H1 (cell line): ENCODE data around the gene AOPEP. TPM values are rescaled to one million over a fixed set of nuclear protein-coding genes. Genes with fewer than 3 reads are reported as not detected.

Experiments used
- CTCF ChIA-PET: fragments of 300-600 bp; sonication (Branson Sonifier 250); formaldehyde crosslinking; loops from one replicate; lab custom pipeline; 2021; ENCODE audit not compliant: partially characterized antibody; lab: Charles Lee
- POLR2A ChIA-PET: fragments of 300-600 bp; sonication (Branson Sonifier 250); formaldehyde crosslinking; loops from one replicate; lab custom pipeline; 2021; ENCODE audit warnings: inconsistent platforms; ENCODE audit not compliant: partially characterized antibody; lab: Charles Lee
- DNase-seq, 2 experiments: peaks; one replicate each; pipeline versions ENCODE4 v3.0.0 to v3.0.0-alpha.2; 2010 to 2022; ENCODE audit warnings: low spot score in 2 of 2, low read depth in 1 of 2, mixed read lengths in 1 of 2
- FAIRE-seq: peaks from 2 replicates; lab custom pipeline; 2011; peaks lifted over from hg19 to GRCh38; lab: Jason Lieb, UNC
- H2AFZ ChIP-seq: 2 replicates; pipeline ENCODE4 v1.8.1; 2012; ENCODE audit warnings: low read length, inconsistent platforms
- H2AK5ac ChIP-seq: 2 replicates; pipeline ENCODE4 v1.6.1; 2013; ENCODE audit warnings: low read depth, low read length
- H2BK120ac ChIP-seq: replicated peaks from 2 replicates; pipeline ENCODE3; 2013; ENCODE audit warnings: low read depth, low read length, inconsistent platforms
- H2BK12ac ChIP-seq: 2 replicates; pipeline ENCODE4 v1.6.1; 2013; ENCODE audit warnings: low read depth, low read length
- H2BK15ac ChIP-seq: 2 replicates; pipeline ENCODE4 v1.6.1; 2013; ENCODE audit warnings: low read length
- H2BK20ac ChIP-seq: 2 replicates; pipeline ENCODE4 v1.6.1; 2013; ENCODE audit warnings: low read length
- H2BK5ac ChIP-seq: 2 replicates; pipeline ENCODE4 v1.6.1; 2013; ENCODE audit warnings: low read depth, low read length
- H3K14ac ChIP-seq: 2 replicates; pipeline ENCODE4 v1.6.1; 2013; ENCODE audit warnings: inconsistent platforms; ENCODE audit not compliant: insufficient read length
- H3K18ac ChIP-seq: 2 replicates; pipeline ENCODE4 v1.6.1; 2013; ENCODE audit warnings: low read length; ENCODE audit errors: extremely low read depth
- H3K23ac ChIP-seq: 2 replicates; pipeline ENCODE4 v1.6.1; 2013; ENCODE audit warnings: inconsistent platforms; ENCODE audit not compliant: insufficient read length
- H3K23me2 ChIP-seq: 2 replicates; pipeline ENCODE4 v1.6.1; 2013; ENCODE audit warnings: low read depth, low read length
- H3K27ac ChIP-seq: 2 replicates; pipeline ENCODE4 v1.6.1; 2011; ENCODE audit warnings: low read depth, low read length, inconsistent platforms
- H3K27me3 ChIP-seq, 4 experiments: replicated peaks in 1 of 4; 1 replicate in 1 of 4; 2 replicates in 3 of 4; pipeline versions ENCODE4 v1.6.1 to v1.8.1; 2011 to 2013; ENCODE audit warnings: low read length in 3 of 4, mild to moderate bottlenecking in 3 of 4, inconsistent platforms in 2 of 4, mixed read lengths in 2 of 4, moderate library complexity in 1 of 4; ENCODE audit not compliant: control insufficient read depth in 3 of 4, insufficient read depth in 3 of 4; ENCODE audit errors: extremely low read depth in 1 of 4
- H3K36me3 ChIP-seq, 4 experiments: 2 replicates each; pipeline versions ENCODE4 v1.6.1 to v1.8.1; 2011 to 2013; ENCODE audit warnings: mild to moderate bottlenecking in 4 of 4, low read length in 3 of 4, moderate library complexity in 2 of 4, control low read depth in 1 of 4, inconsistent platforms in 1 of 4; ENCODE audit not compliant: insufficient read depth in 4 of 4, control insufficient read depth in 2 of 4
- H3K4ac ChIP-seq: replicated peaks from 2 replicates; pipeline ENCODE3; 2013; ENCODE audit warnings: low read length, low read depth, mixed read lengths, inconsistent platforms; ENCODE audit not compliant: insufficient read length
- H3K4me1 ChIP-seq, 4 experiments: replicated peaks in 1 of 4; 1 replicate in 1 of 4; 2 replicates in 3 of 4; pipeline versions ENCODE4 v1.6.1 to v1.8.1; 2011 to 2013; ENCODE audit warnings: low read length in 3 of 4, inconsistent platforms in 2 of 4, mixed read lengths in 1 of 4; ENCODE audit not compliant: insufficient read depth in 4 of 4, control insufficient read depth in 3 of 4
- H3K4me2 ChIP-seq, 2 experiments: 2 replicates each; pipeline versions ENCODE4 v1.6.1 to v1.8.1; 2011 to 2013; ENCODE audit warnings: low read depth in 2 of 2, low read length in 2 of 2, control low read depth in 1 of 2, inconsistent platforms in 1 of 2, mild to moderate bottlenecking in 1 of 2; ENCODE audit not compliant: insufficient read depth in 1 of 2
- H3K4me3 ChIP-seq, 4 experiments: fragments of 200-600, 300-600 bp in 1 of 4; sonication (generic), shearing (Covaris generic), sonication (Bioruptor Twin) in 1 of 4; 2 replicates each; pipeline versions ENCODE4 v1.5.1 to v1.8.1; 2011 to 2016; ENCODE audit warnings: low read length in 4 of 4, low read depth in 3 of 4, control low read depth in 2 of 4, inconsistent platforms in 2 of 4, mild to moderate bottlenecking in 2 of 4, mixed read lengths in 1 of 4, moderate library complexity in 1 of 4; ENCODE audit not compliant: insufficient read depth in 2 of 4; ENCODE audit errors: extremely low read depth in 1 of 4
- H3K56ac ChIP-seq: replicated peaks from 2 replicates; pipeline ENCODE3; 2013; ENCODE audit warnings: low read depth, mild to moderate bottlenecking, mixed read lengths, low read length, inconsistent platforms; ENCODE audit not compliant: insufficient read length
- H3K79me1 ChIP-seq: 2 replicates; pipeline ENCODE4 v1.6.1; 2013; ENCODE audit warnings: low read depth, low read length, control low read depth
- H3K79me2 ChIP-seq, 2 experiments: 2 replicates each; pipeline versions ENCODE4 v1.6.1 to v1.8.1; 2012 to 2013; ENCODE audit warnings: low read length in 2 of 2, mild to moderate bottlenecking in 2 of 2, inconsistent platforms in 1 of 2; ENCODE audit not compliant: insufficient read depth in 2 of 2, control insufficient read depth in 1 of 2
- H3K9ac ChIP-seq, 4 experiments: replicated peaks in 1 of 4; 1 replicate in 1 of 4; 2 replicates in 3 of 4; pipeline versions ENCODE4 v1.6.1 to v1.8.1; 2011 to 2013; ENCODE audit warnings: low read depth in 3 of 4, low read length in 3 of 4, control low read depth in 2 of 4, mild to moderate bottlenecking in 2 of 4, moderate library complexity in 2 of 4, inconsistent platforms in 1 of 4; ENCODE audit errors: extremely low read depth in 1 of 4
- H3K9me3 ChIP-seq, 2 experiments: 2 replicates each; pipeline versions ENCODE4 v1.6.1 to v1.8.1; 2012 to 2013; ENCODE audit warnings: mild to moderate bottlenecking in 2 of 2, moderate library complexity in 2 of 2, control low read depth in 1 of 2, inconsistent platforms in 1 of 2, low read depth in 1 of 2, low read length in 1 of 2, mixed read lengths in 1 of 2; ENCODE audit not compliant: insufficient read depth in 2 of 2
- H4K20me1 ChIP-seq, 2 experiments: replicated peaks in 1 of 2; 2 replicates each; pipeline versions ENCODE3 to v1.8.1; 2011 to 2013; ENCODE audit warnings: inconsistent platforms in 2 of 2, low read length in 2 of 2, mild to moderate bottlenecking in 1 of 2; ENCODE audit not compliant: insufficient read depth in 2 of 2, control insufficient read depth in 1 of 2
- H4K5ac ChIP-seq: 2 replicates; pipeline ENCODE4 v1.6.1; 2013; ENCODE audit warnings: low read length, low read depth, mixed read lengths, inconsistent platforms; ENCODE audit not compliant: insufficient read length
- H4K8ac ChIP-seq: 2 replicates; pipeline ENCODE4 v1.8.0; 2013; ENCODE audit warnings: mild to moderate bottlenecking, moderate library complexity, low read length, inconsistent platforms; ENCODE audit not compliant: insufficient read depth; ENCODE audit errors: extremely low read depth
- H4K91ac ChIP-seq: replicated peaks from 2 replicates; pipeline ENCODE3; 2013; ENCODE audit warnings: low read length, mixed read lengths, inconsistent platforms; ENCODE audit not compliant: insufficient read length
- RNF2 ChIP-seq: fragments of 200-900, 300-1000 bp; sonication (generic); IDR thresholded peaks from 2 replicates; pipeline ENCODE4 v1.7.1; 2016; ENCODE audit warnings: borderline replicate concordance, low read depth, mild to moderate bottlenecking, antibody characterized with exemption, low read length; ENCODE audit not compliant: poor library complexity, severe bottlenecking; ENCODE audit errors: missing control alignments
- SUZ12 ChIP-seq: fragments of 200-600 bp; sonication (generic); IDR thresholded peaks from 2 replicates; pipeline ENCODE4 v1.6.1; 2012; ENCODE audit warnings: mild to moderate bottlenecking, inconsistent platforms, low read length, moderate library complexity, mixed read lengths
- WGBS, 2 experiments: shearing (Covaris generic) in 1 of 2; methylation state at CpG; one replicate each; pipeline versions ENCODE4 v1.1.6 to v1.1.7; 2013 to 2015; ENCODE audit warnings: low lambda C conversion rate in 2 of 2, mixed read lengths in 2 of 2, inconsistent platforms in 1 of 2, low coverage in 1 of 2, missing lambda C conversion rate in 1 of 2; ENCODE audit not compliant: insufficient replicate concordance in 2 of 2, insufficient coverage in 1 of 2, insufficient read length in 1 of 2; ENCODE audit errors: extremely low coverage in 1 of 2, missing lambda C conversion rate in 1 of 2; 5-methylcytosine and 5-hydroxymethylcytosine counted together
- polyA plus RNA-seq, 7 experiments: library from polyadenylated mRNA; depleted of rRNA in 3 of 7; stranded (reverse) in 5 of 7; unstranded in 2 of 7; fragments of >200 nt in 5 of 7; fragments of 200-250 nt in 2 of 7; gene quantifications; 1 replicate in 5 of 7; 2 replicates in 1 of 7; 4 replicates in 1 of 7; pipeline versions ENCODE4 v1.2.1 to v1.2.3, GENCODE V29; 2011 to 2013; ENCODE audit warnings: missing spikeins in 2 of 7, mixed read lengths in 2 of 7
- total RNA-seq: library from RNA; stranded (reverse); fragmentation: NEBNext Ultra II Directional; extraction: Animal tissue kit (Norgen Biotek cat#: 25700); gene quantifications from 2 replicates; pipeline ENCODE4 v1.2.1, GENCODE V29; 2021

Gene AOPEP
- total and polyA plus RNA-seq, 2 of the 8 experiments (the other 6 are each of a cell fraction or from before 2014, with no cell fraction given) = 6.1 to 14.3 TPM

- no peak overlapping the region for H2BK15ac ChIP-seq
- H2BK20ac ChIP-seq = no peak overlapping the region
- ChIA-PET POLR2A (no interaction called here), CTCF (interaction anchor here (2.2 to 2.9 kb wide), 2 partner anchors 10 to 23 kb away, joined by 8 to 19 read pairs; no protein-coding TSS in a partner anchor)
- H3K9ac ChIP-seq = no peak overlapping the region
- no peak overlapping the region for H4K5ac ChIP-seq
- H3K9me3 ChIP-seq = no peaks in the 10 kb centered on the region
- no peak overlapping the region for H3K4me2 ChIP-seq
- no peak overlapping the region for H3K18ac ChIP-seq
- FAIRE-seq = no peak
- no peaks in the 10 kb centered on the region for H3K36me3 ChIP-seq
- H3K27ac ChIP-seq = no peak overlapping the region
- no peak overlapping the region for H3K4me3 ChIP-seq
- H2AFZ ChIP-seq = 0 out of 2 replicates have a peak overlapping the region, but pooled peaks have one; percentile 26
- no peaks in the 10 kb centered on the region for H3K4me1 ChIP-seq
- H3K79me2 ChIP-seq = no peaks in the 10 kb centered on the region
- H3K23ac ChIP-seq = no peak overlapping the region
- TF ChIP-seq SUZ12 (no peak), RNF2 (no peak)
- H2BK5ac ChIP-seq = no peak overlapping the region
- H2BK120ac ChIP-seq = no peak overlapping the region
- 0 out of 7 replicates have a peak, but pooled peaks cover 0 to 2% (median 0%) of the 10 kb centered on the region in 4 experiments for H3K27me3 ChIP-seq
- H4K8ac ChIP-seq = peak overlapping the region; percentile 35; the same call in 1 of the 2 replicates
- H3K14ac ChIP-seq = no peak overlapping the region
- no peaks in the 10 kb centered on the region for H4K20me1 ChIP-seq
- no peak overlapping the region for H4K91ac ChIP-seq
- no peaks in the 10 kb centered on the region; the same call in 1 of the 2 replicates for H3K23me2 ChIP-seq
- no peak overlapping the region for H3K4ac ChIP-seq
- H3K56ac ChIP-seq = no peak overlapping the region
- DNase-seq = no peak
- 96% methylated on average over 4 of the region's 4 CpGs; no CpG with 5 or more reads in 1 of the 2 experiments for WGBS, 2 experiments
- H2BK12ac ChIP-seq = no peak overlapping the region
- H3K79me1 ChIP-seq = no peaks in the 10 kb centered on the region
- no peak overlapping the region for H2AK5ac ChIP-seq
Observed at GRCh38 chr9:94692601-94693000, 33.9 kb upstream of the AOPEP start.
